NCI-H1694 (cell line): ENCODE results near the gene HS2ST1.
"Not testable (repeated sequence)": the region's sequence is repeated elsewhere in the genome, so short reads cannot be mapped to it uniquely, and the experiment has no call there.

Experiments
- DNase-seq: peaks from one replicate; lab custom pipeline; 2025; lab: John Stamatoyannopoulos, UW

Gene HS2ST1

DNA sequence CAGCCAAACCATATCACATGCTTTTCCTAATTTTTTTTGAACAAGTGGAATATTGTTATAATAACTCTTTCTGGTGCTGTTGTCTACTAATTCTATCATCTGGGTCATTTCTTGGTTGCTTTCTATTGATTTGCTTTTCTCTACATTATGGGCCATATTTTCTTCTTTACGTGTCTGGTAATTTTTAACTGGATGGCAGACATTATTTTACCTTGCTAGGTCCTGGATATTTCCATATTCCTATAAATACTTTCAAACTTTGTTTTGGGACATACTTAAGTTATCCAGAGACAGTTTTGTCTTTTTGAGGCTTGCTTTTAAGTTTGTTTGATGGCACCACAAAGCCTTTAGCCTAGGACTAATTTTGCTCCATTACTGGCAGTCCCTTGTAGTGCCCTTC, 11.3 kb downstream of the HS2ST1 start:
- no peak for DNase-seq

GRCh38 chr1:86926883-86927282, 12.4 kb downstream of the HS2ST1 start:
- no peak for DNase-seq

- no peak for DNase-seq
These were observed 14.4 kb downstream of the HS2ST1 start for GRCh38 chr1:86928819-86929218.

- DNase-seq: no peak
These were observed 18.6 kb downstream of the HS2ST1 start for GRCh38 chr1:86933051-86933450.

- DNase-seq: no peak
These were observed 19.3 kb downstream of the HS2ST1 start for GRCh38 chr1:86933562-86934377.

DNA sequence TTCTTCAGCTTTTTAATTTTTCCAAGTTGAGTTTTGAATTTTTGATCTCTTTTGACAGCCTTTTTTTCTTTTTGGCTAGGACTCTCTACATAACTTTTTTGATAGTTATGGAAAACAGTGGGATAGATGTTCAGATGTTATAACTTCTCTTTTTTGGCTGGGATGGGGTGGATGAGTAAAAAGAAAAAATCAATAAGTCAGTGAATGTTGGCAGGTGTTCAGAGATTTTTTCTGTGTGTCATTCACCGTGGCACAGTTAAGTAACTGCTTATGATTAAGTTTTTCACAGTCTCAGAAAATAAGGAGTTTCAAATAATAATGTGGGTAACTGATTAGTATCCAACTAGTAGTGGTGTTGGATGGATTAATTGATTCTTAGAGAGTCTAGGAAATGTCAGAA, 24.0 kb downstream of the HS2ST1 start:
- no peak for DNase-seq

DNA sequence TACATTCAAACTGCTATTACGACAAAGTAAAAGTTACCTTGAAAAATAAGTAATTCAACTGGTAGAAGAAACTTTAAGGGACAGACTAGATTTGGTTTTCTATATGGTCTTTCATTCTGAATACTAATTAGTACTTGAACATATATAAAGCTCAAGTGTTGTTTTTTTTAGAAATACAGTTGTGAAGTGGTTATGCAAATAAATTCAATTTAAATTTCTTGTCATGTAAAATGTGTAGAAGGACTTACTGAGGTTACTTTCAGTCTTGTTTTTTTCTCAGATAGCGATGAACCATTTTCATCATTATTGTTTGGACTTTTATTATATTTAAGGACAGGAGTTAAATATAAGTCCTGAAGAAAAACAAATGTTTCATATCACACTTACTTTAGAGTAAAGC, 24.4 kb downstream of the HS2ST1 start:
- no peak for DNase-seq

DNA sequence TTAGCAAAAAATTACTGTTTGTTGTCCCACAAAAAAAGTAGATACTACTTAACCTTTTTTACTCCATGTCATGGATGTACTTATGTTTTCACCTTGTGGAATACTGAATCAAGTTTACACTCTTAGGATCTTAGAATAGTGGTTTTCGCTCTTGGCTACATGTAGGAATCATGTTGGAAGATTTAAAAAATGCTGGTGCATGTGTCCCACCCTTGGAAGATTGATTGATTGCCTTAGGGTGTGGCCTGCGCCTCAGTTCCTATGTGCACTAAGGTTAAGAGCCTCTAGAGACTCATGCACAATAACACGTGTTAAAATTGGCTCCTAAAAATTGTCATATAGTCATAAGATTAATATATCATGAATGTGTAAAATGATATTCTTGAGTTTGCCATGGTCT, 25.0 kb downstream of the HS2ST1 start:
- no peak for DNase-seq

- no peak for DNase-seq
These were observed 26.2 kb downstream of the HS2ST1 start for GRCh38 chr1:86940599-86940998.

DNA sequence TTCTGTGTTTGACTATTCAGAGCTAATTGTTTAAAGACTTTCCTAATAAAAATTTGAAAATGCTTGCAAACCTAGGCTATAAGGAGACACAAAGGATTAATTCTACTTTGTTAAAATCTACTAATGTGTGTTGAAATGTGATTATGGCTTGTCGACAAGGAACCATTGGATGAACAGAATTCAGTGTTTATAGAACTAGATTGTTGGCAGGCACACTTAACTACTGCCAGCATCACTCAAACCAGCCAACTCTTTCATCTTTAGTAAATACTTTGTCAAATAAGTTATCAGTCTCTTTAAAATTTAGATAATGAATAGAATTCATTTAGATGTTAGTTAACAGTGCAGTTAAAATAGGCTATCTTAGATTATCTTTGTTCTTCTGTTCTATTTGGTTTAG, 27.6 kb downstream of the HS2ST1 start:
- DNase-seq: no peak

- no peak for DNase-seq
These were observed 28.3 kb downstream of the HS2ST1 start for GRCh38 chr1:86942743-86943142.

DNA sequence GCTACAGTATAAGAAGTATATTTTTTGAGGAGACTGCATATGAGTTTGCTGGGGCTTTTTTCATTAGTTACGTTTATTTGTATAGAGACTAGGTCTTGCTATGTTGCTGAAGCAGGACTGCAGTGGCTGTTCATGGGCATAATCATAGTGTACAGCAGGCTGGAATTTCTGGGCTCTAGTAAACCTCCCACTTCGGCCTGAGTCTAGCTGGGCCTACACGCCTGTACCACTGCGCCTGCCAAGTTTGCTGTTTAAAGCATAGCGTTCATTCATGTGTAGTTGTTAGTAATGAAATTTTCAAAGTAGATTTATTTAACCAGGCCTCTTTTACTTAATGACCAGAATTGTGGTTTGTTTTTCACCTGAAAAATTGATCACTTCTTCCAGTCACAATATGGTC, 33.8 kb downstream of the HS2ST1 start:
- DNase-seq: no peak

GRCh38 chr1:86950712-86951419, 36.4 kb downstream of the HS2ST1 start:
- DNase-seq: no peak

DNA sequence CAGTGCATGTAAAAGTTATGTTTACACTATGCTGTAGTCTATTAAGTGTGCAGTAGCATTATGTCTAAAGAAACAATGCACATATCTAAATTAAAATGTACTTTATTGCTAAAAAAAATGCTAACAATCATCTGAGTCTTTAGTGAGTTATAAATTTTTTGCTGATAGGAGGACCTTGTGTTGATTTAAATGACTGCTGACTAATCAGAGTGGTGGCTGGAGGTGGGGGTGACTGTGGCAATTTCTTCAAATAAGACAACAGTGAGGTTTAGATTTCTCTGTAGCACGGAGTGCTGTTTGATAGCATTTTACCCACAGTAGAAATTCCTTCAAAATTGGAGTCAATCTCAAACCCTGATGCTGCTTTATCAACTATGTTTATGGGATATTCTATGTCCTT, 37.0 kb downstream of the HS2ST1 start:
- no peak for DNase-seq

DNA sequence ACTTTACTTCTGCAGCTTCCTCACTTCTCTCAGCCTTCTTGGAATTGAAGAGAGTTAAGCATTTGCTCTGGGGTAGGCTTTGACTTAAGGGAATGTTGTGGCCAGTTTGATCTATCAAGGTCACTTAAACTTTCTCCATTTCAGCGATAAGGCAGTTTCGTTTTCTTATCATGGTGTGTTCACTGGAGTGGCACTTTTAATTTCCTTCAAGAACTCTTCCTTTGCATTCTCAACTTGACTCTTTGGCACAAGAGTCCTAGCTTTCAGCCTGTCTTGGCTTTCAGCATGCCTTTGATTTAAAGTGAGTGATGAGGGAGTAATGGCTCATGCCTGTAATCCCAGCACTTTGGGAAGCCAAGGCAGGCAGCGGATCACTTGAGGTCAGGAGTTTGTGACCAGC, 38.7 kb downstream of the HS2ST1 start:
- no peak for DNase-seq

GRCh38 chr1:86955678-86956077, 41.2 kb downstream of the HS2ST1 start:
- DNase-seq: no peak

DNA sequence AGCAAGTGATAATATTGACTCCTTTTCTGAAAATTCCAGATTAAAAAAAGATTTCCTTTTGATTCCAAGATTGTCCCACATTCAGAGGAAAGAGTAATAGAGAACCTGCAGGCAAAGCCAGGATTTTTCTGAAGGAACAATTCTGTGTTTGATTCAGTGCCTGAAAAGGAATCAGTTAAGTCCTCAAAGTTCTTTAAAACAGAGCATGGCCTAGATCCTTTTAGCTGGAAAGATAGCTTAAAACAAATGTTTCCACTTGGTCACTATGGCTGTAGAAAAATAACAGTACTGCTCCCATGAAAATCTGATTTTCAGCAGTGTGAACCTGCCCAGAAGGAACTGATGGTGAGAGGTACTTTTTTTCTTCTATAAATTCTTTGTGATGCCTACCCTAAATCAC, 41.8 kb downstream of the HS2ST1 start:
- no peak for DNase-seq

DNA sequence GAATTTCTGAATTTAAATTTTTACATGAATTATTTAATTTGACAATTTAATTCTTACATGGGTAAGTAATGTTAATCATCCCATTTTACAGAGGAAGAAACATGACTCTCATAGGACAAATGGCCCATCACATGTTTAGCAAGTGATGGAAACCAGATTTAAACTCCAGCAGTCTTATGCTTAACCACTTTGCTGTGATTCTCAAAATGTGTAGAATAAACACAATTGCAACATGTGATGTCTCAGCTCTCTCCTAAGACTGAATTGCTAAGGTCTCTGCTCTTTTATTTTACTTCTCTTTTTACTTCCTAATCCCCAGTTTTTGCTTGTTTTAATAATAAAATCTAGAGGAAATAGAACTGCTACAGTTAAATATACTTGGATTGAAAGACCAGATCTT, 42.8 kb downstream of the HS2ST1 start:
- no peak for DNase-seq

DNA sequence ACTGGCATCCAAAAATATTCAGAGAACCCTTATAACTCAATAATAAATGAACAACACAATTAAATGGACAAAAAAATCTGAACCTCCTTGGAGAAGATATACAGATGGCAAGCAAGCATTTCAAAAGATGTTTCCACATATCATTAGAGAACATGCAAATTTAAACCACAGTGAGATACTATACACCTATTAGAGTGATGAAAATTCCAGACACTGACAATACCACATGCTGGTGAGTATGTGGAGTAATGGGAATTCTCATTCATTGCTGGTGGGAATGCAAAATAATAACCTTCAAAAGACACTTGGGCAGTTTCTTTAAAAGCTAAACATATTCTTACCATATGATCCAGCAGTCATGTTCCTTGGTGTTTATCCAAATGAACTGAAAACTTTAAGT, 46.1 kb downstream of the HS2ST1 start:
- no peak for DNase-seq

DNA sequence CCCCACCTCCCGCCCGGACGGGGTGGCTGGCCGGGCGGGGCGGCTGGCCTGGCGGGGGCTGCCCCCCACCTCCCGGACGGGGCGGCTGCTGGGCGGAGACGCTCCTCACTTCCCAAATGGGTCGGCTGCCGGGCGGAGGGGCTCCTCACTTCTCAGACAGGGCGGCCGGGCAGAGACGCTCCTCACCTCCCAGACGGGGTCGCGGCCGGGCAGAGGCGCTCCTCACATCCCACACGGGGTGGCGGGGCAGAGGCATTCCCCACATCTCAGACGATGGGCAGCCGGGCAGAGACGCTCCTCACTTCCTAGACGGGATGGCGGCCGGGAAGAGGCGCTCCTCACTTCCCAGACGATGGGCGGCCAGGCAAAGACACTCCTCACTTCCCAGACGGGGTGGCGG, 49.4 kb downstream of the HS2ST1 start:
- DNase-seq: not testable (repeated sequence)

DNA sequence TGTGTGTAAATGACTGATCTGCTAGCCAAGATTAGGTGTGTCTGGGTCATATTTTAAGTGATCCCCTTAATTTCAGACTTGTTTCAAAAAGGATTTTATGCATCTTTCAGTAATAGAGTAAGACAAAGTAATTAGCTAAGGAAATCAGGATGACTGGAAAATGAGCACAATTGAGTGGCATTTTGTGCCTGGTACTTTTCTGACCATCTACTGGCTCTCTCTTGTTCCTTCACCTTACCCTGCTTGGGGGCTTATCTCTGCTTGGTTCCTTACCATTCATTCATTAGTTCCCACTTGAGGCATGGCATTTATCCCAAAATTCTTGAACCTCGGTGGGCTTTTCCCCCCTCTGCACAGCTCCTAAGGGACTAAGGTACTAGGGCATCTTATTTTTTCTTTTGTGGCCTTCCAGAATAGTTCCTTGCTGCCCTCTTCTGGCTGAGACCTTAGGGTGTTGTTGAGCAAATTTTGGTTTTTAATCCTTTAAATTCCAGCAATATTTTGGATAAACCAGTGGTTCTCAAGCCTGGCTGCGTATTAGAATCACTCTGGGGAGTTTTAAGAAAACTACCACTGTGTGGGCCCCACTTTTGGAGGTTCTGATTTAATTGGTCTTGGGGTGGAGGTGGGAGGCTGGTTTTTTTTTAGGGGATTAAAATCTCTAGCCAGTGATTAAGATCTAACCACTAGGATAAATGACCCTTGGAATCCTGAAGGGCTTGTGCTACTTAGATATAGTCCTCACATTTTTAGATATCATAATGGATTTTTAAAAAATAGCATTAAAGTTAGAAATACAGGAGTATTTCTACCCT, 50.8 kb downstream of the HS2ST1 start:
- peak; percentile 38 for DNase-seq

- DNase-seq: no peak
These were observed 51.4 kb downstream of the HS2ST1 start for GRCh38 chr1:86965827-86966182.

GRCh38 chr1:86970938-86971337, 56.5 kb downstream of the HS2ST1 start:
- no peak for DNase-seq
